ENCODE data around the gene OR5AU1. TPM values are rescaled to one million over a fixed set of nuclear protein-coding genes. Genes with fewer than 3 reads are reported as not detected.
"Not testable (repeated sequence)": the region's sequence is repeated elsewhere in the genome, so short reads cannot be mapped to it uniquely, and the experiment has no call there.

The OR5AU1 gene
- total RNA-seq, 1 donor from 2014 or later = not detected

DNA sequence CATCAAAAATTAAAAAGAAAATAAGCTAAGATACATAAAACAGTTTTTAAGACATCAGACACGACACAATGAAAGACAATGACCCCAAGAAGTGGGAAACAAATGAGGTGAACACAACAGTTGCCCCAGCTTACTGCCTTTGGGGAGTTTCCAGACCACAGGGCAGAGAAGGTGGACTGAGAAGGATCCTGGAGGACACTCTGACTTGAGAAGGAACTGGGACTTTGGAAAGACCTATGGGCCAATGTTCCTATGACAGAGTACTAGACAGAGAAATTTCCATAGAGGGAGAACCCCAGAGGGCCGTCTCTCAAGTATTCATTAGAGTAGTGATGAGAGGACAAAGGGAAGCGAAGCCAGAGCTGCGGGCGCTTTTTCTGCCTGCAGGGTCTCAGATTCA lies 6.2 kb upstream of the OR5AU1 start:
- H3K27ac Mint-ChIP-seq (ENCODE audit: unreplicated experiment) = no peak overlapping the region
- no peaks in the 10 kb centered on the region for H3K4me1 Mint-ChIP-seq (ENCODE audit: low read depth, unreplicated experiment)
- H3K27me3 Mint-ChIP-seq (ENCODE audit: unreplicated experiment) = no peaks in the 10 kb centered on the region
- TF ChIP-seq, protein P1, sequence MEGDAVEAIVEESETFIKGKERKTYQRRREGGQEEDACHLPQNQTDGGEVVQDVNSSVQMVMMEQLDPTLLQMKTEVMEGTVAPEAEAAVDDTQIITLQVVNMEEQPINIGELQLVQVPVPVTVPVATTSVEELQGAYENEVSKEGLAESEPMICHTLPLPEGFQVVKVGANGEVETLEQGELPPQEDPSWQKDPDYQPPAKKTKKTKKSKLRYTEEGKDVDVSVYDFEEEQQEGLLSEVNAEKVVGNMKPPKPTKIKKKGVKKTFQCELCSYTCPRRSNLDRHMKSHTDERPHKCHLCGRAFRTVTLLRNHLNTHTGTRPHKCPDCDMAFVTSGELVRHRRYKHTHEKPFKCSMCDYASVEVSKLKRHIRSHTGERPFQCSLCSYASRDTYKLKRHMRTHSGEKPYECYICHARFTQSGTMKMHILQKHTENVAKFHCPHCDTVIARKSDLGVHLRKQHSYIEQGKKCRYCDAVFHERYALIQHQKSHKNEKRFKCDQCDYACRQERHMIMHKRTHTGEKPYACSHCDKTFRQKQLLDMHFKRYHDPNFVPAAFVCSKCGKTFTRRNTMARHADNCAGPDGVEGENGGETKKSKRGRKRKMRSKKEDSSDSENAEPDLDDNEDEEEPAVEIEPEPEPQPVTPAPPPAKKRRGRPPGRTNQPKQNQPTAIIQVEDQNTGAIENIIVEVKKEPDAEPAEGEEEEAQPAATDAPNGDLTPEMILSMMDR (IDR thresholded peaks at IDR 0.05; ENCODE audit: partially characterized antibody, unreplicated experiment) = no peak
- peaks cover 2% of the 10 kb centered on the region for H3K9me3 Mint-ChIP-seq (ENCODE audit: unreplicated experiment)
- H3K36me3 Mint-ChIP-seq (ENCODE audit: unreplicated experiment) = no peaks in the 10 kb centered on the region
- H3K4me3 Mint-ChIP-seq (ENCODE audit: unreplicated experiment) = no peak overlapping the region
- DNase-seq = no peak

DNA sequence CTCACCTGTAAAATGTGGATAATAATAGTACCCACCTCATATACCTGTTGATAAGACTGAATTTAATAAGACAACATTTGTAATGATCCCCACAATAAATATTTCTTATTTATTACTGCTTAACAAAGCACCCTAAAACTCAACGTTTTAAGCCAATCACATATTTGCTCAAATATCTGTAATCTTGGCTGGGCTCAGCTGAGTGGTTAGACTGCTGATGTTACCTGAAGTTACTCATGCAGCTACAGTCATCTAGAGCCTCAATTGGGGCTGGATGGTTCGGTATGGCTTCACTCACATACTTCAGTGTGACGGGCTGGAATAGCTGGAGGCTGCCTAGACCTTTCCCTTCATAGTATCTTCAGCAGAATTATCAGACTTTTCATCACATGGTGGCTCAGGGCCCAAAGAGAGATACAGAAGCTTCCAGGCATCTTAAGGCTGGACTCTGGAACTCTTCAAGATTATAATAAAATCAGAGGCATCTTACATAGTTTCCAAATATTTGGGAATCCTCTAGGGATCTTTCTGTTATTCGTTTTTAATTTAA lies 4.3 kb upstream of the OR5AU1 start:
- H3K4me3 Mint-ChIP-seq (ENCODE audit: unreplicated experiment) = no peak overlapping the region
- no peaks in the 10 kb centered on the region for H3K27me3 Mint-ChIP-seq (ENCODE audit: unreplicated experiment)
- no peak for DNase-seq
- H3K27ac Mint-ChIP-seq (ENCODE audit: unreplicated experiment) = no peak overlapping the region
- peaks cover 2% of the 10 kb centered on the region for H3K9me3 Mint-ChIP-seq (ENCODE audit: unreplicated experiment)
- TF ChIP-seq, protein P1 (IDR thresholded peaks at IDR 0.05; ENCODE audit: partially characterized antibody, unreplicated experiment) = no peak
- no peaks in the 10 kb centered on the region for H3K36me3 Mint-ChIP-seq (ENCODE audit: unreplicated experiment)
- no peaks in the 10 kb centered on the region for H3K4me1 Mint-ChIP-seq (ENCODE audit: low read depth, unreplicated experiment)

DNA sequence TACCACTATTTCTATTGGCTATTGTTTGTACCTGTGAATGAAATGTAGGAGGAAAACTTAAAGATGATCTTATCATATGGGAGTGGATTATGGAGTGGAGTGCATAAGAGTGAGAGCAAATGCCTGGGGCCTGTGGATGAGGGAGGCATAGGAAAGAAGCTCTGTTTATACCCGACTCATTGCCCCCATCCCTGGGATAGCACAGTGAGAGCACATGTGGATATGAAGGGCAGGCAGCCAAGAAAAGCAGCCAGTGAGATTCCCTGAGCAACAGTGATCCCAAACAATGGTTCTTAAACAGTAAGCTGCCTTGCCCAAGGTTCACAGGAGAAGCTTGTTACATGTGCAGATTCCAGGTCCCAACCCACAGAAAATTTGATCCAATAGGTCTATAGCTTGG lies 2.3 kb upstream of the OR5AU1 start:
- not testable (repeated sequence) for H3K4me3 Mint-ChIP-seq (ENCODE audit: unreplicated experiment); H3K27ac Mint-ChIP-seq (ENCODE audit: unreplicated experiment); H3K4me1 Mint-ChIP-seq (ENCODE audit: low read depth, unreplicated experiment); H3K9me3 Mint-ChIP-seq (ENCODE audit: unreplicated experiment); H3K36me3 Mint-ChIP-seq (ENCODE audit: unreplicated experiment); DNase-seq; H3K27me3 Mint-ChIP-seq (ENCODE audit: unreplicated experiment)

DNA sequence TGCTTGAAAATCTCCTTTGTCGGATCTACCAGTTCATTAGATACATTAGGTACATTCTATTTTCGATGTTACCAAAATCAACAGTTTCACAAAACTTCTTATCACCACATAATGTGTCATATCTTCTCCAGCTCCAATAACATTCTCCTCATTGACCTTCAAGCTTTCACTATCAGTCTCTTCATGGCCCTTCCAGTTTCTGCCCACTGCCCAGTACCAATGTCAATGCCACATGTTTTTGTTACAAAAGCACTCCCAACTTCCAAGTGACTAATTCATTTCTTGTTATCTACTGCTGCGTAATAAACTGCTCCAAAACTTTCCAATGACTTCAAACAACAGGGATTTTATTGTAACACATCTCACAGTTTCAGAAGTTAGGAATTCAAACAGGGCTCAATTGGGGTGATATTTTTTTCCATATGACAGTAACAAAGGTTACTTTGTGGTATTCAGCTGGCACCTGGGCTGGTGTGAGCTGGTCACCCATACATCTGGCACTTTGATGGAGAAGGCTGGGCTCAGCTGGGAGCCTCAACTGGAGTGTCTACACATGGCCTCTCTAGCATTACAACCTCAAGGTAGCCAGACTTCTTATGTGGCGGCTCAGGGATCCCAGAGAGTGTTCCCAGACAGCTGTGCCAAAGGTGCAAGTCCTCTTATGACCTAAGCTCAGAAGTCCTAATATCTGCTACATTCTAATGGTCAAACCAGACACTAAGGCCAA lies 6.1 kb downstream of the OR5AU1 start:
- TF ChIP-seq, protein P1 (IDR thresholded peaks at IDR 0.05; ENCODE audit: partially characterized antibody, unreplicated experiment) = no peak
- no peak for DNase-seq
- no peak overlapping the region for H3K4me3 Mint-ChIP-seq (ENCODE audit: unreplicated experiment)
- no peaks in the 10 kb centered on the region for H3K4me1 Mint-ChIP-seq (ENCODE audit: low read depth, unreplicated experiment)
- peaks cover 5% of the 10 kb centered on the region for H3K27me3 Mint-ChIP-seq (ENCODE audit: unreplicated experiment)
- no peaks in the 10 kb centered on the region for H3K36me3 Mint-ChIP-seq (ENCODE audit: unreplicated experiment)
- peaks cover 1% of the 10 kb centered on the region for H3K9me3 Mint-ChIP-seq (ENCODE audit: unreplicated experiment)
- no peak overlapping the region for H3K27ac Mint-ChIP-seq (ENCODE audit: unreplicated experiment)

- Mint-ChIP-seq H3K27me3 (ENCODE audit: unreplicated experiment) (peaks cover 3% of the 10 kb centered on the region), H3K27ac (ENCODE audit: unreplicated experiment) (no peak overlapping the region), H3K9me3 (ENCODE audit: unreplicated experiment) (peaks cover 1% of the 10 kb centered on the region), H3K4me3 (ENCODE audit: unreplicated experiment) (no peak overlapping the region), H3K4me1 (ENCODE audit: low read depth, unreplicated experiment) (no peaks in the 10 kb centered on the region), H3K36me3 (ENCODE audit: unreplicated experiment) (no peaks in the 10 kb centered on the region)
- no peak for DNase-seq
- TF ChIP-seq, protein P1 (IDR thresholded peaks at IDR 0.05; ENCODE audit: partially characterized antibody, unreplicated experiment) = no peak
These were observed 10.4 kb downstream of the OR5AU1 start for GRCh38 chr14:21145437-21145836.
